ENCODE measurements around the gene PTGER1.

DNA sequence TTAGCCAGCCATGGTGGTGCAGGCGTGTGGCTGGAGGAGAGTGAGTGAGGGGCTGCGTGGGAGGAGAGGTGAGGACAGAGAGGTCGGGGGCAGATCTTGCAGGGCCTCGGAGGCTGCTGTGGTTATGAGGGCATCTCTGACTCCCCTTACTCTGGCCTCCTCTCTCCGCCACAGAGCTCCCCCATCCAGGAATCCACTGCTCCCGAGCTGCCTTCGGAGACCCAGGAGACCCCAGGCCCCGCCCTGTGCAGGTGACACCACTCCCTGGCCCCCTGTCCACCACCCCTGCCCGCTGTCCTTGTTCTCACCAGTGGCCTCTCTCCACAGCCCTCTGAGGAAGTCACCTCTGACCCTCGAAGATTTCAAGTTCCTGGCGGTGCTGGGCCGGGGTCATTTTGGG, 7.8 kb downstream of the PTGER1 start:
- TF ChIP-seq, protein P1, sequence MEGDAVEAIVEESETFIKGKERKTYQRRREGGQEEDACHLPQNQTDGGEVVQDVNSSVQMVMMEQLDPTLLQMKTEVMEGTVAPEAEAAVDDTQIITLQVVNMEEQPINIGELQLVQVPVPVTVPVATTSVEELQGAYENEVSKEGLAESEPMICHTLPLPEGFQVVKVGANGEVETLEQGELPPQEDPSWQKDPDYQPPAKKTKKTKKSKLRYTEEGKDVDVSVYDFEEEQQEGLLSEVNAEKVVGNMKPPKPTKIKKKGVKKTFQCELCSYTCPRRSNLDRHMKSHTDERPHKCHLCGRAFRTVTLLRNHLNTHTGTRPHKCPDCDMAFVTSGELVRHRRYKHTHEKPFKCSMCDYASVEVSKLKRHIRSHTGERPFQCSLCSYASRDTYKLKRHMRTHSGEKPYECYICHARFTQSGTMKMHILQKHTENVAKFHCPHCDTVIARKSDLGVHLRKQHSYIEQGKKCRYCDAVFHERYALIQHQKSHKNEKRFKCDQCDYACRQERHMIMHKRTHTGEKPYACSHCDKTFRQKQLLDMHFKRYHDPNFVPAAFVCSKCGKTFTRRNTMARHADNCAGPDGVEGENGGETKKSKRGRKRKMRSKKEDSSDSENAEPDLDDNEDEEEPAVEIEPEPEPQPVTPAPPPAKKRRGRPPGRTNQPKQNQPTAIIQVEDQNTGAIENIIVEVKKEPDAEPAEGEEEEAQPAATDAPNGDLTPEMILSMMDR (IDR thresholded peaks at IDR 0.05), result no peak
- TF ChIP-seq POLR2A (IDR thresholded peaks at IDR 0.05), result no peak
